ENCODE data around the gene MASTL.

GRCh38 chr10:27235706-27236105 lies 80.6 kb downstream of the MASTL start:
- no peak for TF ChIP-seq POLR2AphosphoS5 (IDR thresholded peaks at IDR 0.05; ENCODE audit: low read depth, low read length)
- TF ChIP-seq, protein P1, sequence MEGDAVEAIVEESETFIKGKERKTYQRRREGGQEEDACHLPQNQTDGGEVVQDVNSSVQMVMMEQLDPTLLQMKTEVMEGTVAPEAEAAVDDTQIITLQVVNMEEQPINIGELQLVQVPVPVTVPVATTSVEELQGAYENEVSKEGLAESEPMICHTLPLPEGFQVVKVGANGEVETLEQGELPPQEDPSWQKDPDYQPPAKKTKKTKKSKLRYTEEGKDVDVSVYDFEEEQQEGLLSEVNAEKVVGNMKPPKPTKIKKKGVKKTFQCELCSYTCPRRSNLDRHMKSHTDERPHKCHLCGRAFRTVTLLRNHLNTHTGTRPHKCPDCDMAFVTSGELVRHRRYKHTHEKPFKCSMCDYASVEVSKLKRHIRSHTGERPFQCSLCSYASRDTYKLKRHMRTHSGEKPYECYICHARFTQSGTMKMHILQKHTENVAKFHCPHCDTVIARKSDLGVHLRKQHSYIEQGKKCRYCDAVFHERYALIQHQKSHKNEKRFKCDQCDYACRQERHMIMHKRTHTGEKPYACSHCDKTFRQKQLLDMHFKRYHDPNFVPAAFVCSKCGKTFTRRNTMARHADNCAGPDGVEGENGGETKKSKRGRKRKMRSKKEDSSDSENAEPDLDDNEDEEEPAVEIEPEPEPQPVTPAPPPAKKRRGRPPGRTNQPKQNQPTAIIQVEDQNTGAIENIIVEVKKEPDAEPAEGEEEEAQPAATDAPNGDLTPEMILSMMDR (IDR thresholded peaks at IDR 0.05), result no peak
